GM21737 (cell line): ENCODE data around the gene ZBTB17.

ENCODE experiments used
- ATAC-seq: cut with Tn5 transposase; IDR thresholded peaks from one replicate; pipeline ENCODE4 v1.9.1; 2021; ENCODE audit warnings: mild to moderate bottlenecking, moderate library complexity; ENCODE audit not compliant: unreplicated experiment

Gene ZBTB17

GRCh38 chr1:15962176-15962575, 13.7 kb downstream of the ZBTB17 start:
- no peak for ATAC-seq

- ATAC-seq, result no peak
Observed at GRCh38 chr1:15961492-15961891, 14.4 kb downstream of the ZBTB17 start.

GRCh38 chr1:15960808-15961207, 15.1 kb downstream of the ZBTB17 start:
- no peak for ATAC-seq

- no peak for ATAC-seq
Observed at GRCh38 chr1:15959827-15960446, 16.0 kb downstream of the ZBTB17 start.

GRCh38 chr1:15959424-15959823, 16.5 kb downstream of the ZBTB17 start:
- ATAC-seq, result no peak

GRCh38 chr1:15958793-15959192, 17.1 kb downstream of the ZBTB17 start:
- no peak for ATAC-seq

- no peak for ATAC-seq
Observed at GRCh38 chr1:15958111-15958510, 17.8 kb downstream of the ZBTB17 start.

- no peak for ATAC-seq
Observed at GRCh38 chr1:15957221-15958095, 18.4 kb downstream of the ZBTB17 start.

GRCh38 chr1:15956150-15956549, 19.8 kb downstream of the ZBTB17 start:
- ATAC-seq, result no peak

GRCh38 chr1:15955552-15955951, 20.3 kb downstream of the ZBTB17 start:
- ATAC-seq, result no peak

- no peak for ATAC-seq
Observed at GRCh38 chr1:15954316-15954715, 21.6 kb downstream of the ZBTB17 start.

- no peak for ATAC-seq
Observed at GRCh38 chr1:15953791-15954241, 22.1 kb downstream of the ZBTB17 start.

- no peak for ATAC-seq
Observed at GRCh38 chr1:15953294-15953771, 22.6 kb downstream of the ZBTB17 start.

- ATAC-seq, result no peak
Observed at GRCh38 chr1:15952317-15953258, 23.3 kb downstream of the ZBTB17 start.

GRCh38 chr1:15951341-15952153, 24.4 kb downstream of the ZBTB17 start:
- ATAC-seq, result no peak

- no peak for ATAC-seq
Observed at GRCh38 chr1:15950763-15951295, 25.1 kb downstream of the ZBTB17 start.

- ATAC-seq, result no peak
Observed at GRCh38 chr1:15950302-15950701, 25.6 kb downstream of the ZBTB17 start.

GRCh38 chr1:15949453-15950245, 26.3 kb downstream of the ZBTB17 start:
- peak; percentile 55 for ATAC-seq
